Putamen (tissue), 1 donor: ENCODE data around the gene CADPS2.

Experiments used
- DNase-seq: peaks from one replicate; pipeline ENCODE4 v3.0.0-alpha.2; 2016; ENCODE audit warnings: low spot score

CADPS2 gene

DNA sequence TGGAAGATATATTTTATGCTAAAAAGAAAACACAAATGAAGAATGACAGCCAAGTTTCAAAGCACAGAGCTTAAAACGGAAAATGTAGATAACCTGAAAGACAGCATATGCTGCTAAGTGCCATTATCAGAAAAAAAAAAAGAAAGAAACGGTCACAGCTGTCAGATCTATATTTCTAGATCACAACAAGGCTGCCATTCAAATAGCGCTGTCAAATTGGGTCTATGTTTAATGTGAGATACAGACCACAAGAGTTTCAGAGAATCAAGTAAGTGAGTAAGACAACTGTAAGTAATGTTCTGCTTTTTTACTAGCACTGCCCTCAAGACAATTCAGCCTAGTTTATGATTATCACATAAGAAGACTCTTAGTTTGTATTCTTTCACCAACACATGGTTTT, 117.4 kb downstream of the CADPS2 start:
- no peak for DNase-seq

DNA sequence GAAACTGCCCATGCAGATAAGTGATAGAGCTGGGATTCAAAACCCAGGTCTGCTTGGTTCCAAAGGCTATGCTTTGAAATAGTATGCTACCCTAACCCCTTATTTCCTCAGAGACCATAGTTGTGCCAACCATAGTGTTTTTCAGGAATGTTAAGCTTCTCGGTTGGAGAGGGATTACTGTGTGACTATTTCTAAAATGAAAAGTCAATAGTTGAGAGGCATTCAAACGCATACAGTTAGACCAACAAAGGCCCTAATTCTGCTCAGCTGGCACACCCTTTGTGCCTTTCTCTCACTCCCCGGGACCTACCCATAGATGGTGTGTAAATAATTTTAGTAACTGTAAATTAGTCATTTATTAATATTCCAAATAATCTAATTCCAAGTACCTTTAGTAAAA, 118.9 kb downstream of the CADPS2 start:
- DNase-seq = no peak

DNA sequence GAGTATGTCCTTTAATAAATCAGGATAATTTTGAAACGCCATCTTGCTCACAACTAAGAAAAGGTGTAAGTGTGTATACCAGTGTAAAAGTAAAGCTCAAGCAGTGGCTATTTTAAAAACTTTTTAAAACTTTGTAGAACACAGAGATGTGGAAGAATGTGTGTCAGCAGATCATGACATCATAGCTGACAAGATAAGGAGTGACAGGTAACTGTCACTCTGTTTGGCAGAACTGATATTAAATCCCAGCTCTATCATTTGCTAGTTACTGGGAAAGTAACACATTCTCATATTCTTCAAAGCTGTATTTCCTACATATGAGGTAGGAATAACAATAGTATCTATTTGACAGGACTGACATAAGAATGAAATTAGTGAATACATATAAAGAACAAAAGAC, 119.7 kb downstream of the CADPS2 start:
- no peak for DNase-seq

DNA sequence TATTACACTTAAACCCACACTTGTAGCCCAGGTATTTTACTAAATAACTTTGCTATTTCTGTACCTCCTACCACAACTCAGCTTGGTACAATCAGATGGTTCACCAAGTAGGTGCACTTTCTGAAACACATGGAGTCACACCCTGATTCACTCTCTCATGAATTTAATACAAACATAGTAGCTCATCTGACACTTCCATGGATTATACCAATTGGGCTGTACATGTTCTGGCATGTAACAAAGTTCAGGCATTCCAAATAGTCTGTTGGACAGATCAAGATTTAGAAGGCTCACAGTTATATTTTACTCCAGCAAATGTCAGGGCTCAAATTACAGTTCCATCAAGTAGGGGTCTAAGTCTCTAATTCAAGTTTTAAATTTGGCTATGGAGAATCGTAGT, 121.4 kb downstream of the CADPS2 start:
- DNase-seq = no peak

DNA sequence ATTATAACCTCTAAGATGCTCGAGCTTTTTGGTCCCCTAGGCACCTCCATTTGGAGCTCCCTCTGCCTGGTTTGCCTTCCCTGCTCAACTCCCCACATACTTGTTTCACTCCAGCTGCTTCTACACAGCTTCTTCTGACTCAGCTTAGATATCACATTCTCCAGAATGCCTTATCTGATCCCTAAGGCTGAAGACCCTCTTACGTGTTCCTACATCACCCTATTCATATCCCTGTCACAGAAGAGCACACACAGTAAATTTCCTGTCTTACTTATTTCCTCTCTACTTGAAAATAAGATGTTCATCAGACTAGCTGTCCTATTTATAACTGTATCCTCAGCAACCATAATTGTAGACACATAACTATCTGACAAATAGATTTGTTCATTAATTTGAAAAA, 122.2 kb downstream of the CADPS2 start:
- DNase-seq = no peak

DNA sequence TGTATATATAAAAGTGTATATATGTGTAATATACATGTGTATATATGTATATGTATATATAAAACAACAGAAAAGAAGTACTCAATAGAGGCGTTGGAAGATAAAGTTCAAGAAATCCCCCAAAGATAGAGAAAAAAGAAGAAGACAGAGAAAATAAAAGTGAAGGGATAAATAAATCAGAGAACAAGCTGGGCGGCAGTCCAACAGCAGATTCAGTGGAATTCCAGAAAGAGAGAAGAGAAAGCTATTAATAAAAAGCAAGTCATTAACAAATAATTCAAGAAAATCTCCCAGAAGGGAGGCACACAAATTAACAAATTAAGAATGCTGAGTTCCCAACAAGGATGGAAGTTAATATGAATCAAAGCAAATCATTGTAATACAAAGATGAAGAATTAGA, 124.2 kb downstream of the CADPS2 start:
- DNase-seq = no peak

DNA sequence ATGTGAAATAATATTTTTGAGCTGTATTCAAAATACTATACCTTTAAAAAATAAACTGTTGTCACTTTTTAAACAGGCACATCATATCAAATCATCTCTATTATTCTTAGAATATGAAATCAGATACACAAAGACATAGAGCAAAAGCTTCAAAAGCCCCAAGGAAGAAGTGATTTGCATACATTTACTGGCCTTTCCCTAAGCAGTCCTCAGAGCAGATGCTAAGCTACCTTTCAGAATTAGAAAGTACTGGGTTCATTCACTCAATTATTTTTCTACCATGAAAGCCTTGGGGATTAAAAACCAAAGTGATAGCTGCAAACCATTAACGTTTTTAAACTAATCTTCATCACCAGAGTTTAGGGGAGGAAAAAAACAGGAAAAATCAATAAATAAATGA, 127.8 kb downstream of the CADPS2 start:
- DNase-seq = no peak

DNA sequence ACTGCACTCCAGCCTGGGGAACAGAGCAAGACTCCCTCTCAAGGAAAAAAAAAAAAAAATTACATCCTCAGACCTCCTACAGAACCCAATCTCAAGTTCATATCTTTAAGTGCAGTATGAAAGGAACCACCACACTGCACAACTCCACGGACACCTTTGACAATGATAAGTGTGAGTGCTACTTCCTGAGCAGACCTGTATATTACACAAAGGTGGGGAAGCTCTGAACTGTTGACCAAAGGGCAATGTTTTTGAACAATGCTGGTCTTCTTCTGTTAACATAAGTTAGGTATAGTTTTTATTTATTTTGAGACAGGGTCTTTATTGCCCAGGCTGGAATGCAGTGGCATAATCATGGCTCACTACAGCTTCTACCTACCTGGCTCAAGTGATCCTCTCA, 129.4 kb downstream of the CADPS2 start:
- no peak for DNase-seq

DNA sequence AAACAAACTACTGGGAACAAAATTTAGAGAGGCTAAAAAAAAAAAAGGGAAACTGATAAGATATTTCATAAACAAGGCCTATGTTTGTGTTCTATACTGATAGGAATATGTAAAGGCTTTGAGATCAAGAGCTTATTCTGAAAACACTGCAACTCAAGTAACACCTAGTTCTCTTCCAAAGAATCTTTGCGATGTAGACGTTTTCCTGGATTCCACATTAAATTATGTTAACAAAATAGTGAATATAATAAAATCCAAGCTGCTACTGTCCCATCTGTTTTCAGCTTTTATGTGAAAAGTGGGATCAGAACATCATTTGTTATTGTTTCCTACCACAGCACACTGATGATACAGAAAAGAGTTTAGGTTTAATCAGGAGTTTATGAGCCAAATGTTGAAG, 130.6 kb downstream of the CADPS2 start:
- no peak for DNase-seq

DNA sequence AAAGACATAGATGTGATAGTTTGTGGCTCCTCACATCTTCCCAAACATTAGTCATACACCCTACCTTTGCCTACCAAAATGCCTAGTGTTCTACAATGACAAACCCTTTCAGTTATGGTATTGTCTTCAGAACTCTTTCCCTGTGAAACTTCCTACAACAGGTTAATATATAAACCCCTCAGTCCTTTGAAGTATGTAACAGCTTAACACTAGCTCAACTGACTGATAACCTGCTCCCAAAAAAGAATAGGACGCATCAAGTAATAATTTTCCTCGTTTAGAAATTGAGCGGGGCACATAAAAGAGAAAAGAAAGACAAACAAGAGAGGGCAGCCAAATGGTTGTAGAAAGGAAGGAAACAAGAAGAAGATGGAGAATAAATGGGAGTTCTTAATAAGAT, 133.7 kb downstream of the CADPS2 start:
- no peak for DNase-seq

DNA sequence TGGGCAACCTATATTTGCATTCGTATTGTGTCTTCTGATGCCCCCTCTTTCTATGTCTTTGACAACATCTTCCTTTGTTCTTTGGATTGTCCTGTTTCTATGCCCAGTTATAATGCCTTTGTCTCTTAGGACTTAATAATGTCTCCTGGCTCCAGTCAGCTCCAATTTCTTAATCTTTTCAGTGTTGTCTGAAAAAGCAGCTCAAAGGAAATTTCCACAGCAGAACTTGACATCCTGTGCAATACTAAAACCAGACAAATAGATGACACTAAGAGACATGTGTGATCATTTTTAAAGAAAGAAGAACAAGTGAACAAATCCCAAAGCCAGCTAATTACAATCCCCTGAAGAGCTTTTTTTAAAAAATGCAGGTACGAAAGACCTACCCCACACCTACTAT, 135.9 kb downstream of the CADPS2 start:
- no peak for DNase-seq

DNA sequence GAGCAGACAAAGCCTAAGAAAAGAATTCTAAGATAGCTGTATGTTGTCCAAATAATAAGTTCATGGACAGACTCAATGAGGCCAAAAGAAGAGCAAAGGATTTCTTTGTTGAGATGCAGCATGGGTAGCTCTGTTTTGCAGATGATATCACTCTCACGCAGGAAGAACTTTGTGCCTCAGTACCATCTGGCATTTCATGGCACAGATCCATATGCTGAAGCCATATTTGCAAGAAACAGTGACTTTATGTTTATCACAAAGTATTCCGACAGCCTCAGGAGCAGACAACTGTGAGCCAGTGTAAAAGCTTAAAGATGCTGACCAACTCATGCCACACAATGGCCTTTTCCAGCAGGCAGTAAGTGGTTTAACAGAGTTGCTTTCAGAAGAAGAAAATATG, 138.1 kb downstream of the CADPS2 start:
- DNase-seq = no peak

DNA sequence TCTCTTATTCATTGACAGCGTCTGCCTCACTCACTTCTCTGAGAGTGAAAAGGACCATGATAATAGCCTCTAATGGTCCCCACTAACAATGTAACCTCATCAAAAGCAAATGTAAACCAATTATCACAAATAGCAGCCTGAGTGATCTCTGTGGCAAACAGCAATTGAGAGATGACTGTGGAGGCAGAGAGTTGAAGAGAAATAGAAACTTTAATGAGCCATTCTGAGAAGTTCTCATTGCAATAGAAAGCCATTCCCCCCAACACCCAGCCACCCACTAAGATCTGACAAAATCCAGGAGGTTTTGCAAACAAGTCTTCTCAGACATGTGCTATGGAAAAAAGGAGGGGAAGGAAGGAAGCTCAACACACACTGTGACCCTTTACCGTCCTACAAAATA, 139.3 kb downstream of the CADPS2 start:
- no peak for DNase-seq

DNA sequence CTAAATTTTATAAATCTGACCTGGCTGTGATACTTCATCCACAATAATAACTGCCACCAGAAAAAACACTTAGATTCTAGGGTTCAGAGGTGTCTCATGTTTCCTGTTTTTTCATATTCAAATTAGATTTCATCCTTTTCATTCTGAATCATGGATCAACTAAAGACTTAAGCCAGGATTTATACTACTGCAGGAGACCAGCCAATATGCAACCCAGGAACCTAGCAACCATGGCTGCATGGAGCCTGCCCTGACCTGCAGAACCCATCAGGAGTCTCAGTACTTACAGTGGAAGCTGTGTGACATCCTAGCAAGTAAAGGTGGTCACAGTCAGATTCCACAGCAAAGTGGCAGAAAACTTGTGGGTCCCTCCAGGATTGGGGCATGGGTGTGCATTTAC, 143.0 kb downstream of the CADPS2 start:
- no peak for DNase-seq

DNA sequence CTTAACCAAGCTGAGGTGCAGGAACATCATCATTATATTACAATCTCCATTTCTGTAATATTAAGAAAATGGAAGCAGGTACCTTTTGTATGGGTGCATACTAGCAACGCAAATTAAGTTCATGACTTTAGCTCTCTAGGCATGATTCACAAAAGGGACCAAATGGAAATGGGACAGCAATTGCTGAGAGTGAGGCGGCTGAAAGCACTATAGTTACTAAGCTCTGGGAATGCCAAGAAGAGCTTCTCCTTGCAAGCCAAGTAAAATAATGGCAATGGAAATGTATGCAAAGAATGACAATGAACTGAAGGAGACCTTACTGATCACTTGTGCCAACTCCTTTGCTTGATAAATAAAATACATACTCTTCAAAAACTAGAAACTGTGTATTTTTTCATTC, 147.3 kb downstream of the CADPS2 start:
- no peak for DNase-seq

DNA sequence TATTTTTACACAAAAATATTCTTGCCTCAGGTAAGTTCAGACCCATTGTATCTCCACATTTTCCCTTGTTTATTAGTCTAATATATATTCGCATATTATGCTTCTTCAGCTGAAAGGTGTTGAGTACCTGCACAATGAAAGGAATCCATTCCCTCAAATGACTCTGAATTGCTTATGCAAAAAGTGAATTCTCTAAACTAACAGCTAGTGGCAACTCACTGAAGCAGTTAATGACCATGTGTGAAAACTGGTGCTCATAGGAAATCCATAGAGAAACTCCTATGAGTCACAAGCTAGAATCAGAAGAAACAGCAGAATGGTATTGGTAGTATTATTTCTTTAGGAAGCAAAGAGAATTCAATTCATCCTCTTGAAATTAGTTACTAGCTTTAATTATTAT, 150.1 kb downstream of the CADPS2 start:
- no peak for DNase-seq

DNA sequence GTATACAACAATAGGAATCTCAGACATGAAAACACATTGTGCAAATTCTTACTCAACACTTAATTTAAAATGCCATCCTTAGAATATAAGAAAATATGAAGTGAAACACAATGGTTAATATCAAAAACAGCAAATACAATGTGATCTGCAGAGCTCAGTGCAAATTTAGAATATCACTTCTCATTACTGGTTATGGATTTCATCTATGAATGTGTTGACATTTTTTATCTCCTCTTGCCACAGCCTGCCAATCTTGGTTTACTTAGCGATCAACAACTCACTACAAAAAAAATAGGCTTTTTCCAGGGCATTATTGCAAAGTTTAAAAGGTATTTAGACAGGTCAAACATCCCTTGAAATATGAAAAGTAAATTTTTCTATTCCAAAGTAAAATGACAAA, 158.5 kb downstream of the CADPS2 start:
- no peak for DNase-seq

DNA sequence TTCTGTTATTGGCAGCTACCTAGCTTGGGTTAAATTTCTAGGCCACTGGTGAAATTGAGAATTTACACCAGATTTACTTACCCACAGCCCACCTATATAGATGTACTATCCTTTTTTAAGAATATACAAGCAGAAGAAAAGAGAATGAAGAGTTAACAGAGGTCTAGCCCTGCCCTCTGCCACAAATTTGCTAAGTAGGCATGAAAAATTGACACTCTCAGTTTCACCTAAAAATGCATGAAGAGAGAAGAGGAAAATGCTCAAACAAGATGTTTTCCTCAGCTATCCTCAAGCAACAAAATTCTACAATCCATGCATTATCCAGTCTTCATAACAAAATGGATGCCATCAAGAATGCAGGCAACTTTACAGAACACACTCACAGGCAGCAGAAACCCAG, 158.9 kb downstream of the CADPS2 start:
- DNase-seq = no peak

DNA sequence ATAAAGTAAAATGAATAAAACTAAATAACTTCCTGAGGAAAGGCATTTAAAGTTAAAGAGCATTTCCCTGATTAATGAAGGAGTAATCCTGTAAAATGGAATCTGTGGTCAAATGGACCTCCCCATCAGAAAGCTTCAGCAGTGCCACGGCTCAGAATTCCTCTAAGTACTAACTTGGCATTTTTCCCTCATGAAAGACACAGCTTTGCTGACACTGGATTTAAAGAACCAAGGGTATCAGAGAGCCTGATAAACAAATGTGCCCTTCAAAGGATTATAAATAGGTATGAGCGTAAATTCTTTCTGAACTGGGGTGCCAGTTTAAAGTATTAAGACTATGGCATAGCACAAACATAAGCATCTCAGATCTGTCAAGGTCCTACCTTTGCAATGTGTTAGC, 159.4 kb downstream of the CADPS2 start:
- DNase-seq = no peak

DNA sequence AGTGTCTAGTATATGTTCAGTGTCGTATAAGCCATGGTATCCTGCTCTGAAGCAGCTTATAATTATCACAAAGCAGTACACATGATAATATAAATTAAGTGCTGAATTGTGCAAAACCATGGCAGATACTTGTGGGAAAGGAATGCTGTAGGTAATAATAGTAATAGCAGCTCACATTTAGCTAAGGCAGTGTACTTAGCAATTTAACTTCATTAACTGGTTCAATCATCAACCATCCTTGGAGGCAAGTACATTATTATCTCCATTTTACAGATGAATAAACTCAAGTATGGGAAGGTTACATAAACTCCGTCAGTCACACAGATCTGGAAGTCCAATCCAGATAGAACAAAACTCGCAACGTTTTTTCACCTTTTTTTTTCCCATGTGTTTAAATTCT, 161.9 kb downstream of the CADPS2 start:
- no peak for DNase-seq

DNA sequence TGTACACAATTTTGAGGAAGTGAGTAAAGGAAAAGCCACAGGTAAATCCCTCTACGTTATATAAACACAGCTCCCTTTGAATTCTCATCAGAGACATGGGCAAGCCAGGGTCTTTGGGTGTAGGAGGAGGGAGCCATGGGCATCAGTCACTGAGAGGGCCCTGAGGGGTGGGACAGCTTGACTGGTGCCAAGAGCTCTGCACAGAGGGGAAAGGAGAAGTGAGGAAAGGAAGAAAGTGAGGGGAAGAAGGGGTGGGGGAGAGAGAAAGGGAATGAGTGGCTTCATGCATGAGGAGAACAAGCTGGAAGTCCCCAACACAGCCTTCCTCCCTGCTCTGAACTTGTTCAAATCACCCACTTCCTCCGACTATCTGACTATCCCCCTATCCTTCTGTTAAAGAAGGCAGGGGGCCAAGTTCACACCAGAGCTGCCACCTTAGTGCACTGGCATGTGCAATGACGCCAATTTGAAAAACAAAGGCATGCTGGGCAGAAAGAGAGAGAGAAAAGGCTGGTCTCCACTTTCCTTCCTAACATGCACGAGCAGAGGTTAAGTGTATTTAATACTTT, 167.2 kb downstream of the CADPS2 start:
- no peak for DNase-seq

DNA sequence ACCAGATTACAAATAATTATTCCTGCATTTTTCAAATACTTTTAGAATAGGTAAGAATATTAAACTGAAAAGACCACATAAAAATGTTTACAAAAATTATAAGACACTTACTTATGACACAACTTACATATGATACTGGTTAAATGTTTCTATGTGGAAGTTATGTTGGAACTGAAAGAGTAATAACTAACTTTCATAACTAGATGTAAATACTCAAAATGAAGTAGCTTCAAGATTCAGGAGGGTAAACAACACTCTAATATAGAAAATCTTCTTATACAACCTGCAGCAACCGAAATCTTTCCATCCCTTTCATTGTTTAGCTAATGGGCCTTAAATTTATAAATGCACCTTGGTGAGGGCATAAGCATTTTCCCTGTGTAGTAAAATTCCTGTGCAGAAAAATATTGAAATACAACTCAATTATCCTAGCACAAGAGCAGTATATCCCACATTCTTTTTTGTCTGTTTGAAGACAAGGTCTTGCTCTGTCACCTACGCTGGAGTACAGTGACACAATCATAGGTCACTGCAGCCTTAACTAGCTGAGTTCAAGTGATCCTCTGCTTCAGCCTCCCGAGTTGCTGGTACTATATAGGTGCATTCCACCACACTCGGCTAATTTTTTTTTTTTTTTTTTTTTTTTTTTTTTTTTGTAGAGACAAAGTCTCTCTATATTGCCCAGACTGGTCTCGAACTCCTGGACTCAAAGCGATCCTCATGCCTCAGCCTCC, 168.7 kb downstream of the CADPS2 start:
- DNase-seq = no peak

DNA sequence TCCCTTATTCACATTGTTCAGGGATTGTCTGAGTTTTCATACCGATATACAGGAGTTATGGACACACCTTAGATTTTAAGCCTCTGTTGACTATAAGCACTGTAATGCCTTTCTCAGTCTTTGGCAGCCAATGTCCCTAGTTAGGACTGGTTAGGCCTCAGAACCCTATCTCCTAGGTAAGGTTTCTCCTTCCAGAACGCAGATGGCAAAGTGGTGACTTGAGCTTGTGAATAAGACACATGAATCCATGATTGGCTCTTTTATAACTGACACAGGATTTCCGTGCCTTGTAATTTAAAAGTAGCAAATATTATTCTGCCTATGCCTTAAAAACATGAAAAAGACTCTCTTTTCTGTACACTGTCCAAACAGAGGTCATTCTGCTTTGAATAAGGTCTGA, 171.1 kb downstream of the CADPS2 start:
- DNase-seq = no peak

DNA sequence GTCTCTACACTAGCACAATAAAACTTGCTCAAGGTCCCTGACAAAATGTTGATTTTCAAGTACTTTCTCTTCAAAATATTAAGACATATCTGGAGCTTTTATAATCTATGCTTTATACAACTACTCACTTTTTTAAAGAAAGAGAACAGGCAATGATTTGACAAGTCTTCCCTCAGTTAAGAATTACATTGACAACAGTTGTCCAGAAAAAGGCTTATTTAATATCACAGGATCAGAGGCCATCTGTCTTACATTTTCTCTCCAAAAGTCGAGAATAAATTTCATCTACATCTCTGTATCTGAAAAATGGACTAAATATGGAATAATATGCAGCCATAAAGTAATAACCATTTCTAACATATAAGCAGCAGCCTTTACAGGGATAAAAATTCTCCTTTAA, 175.3 kb downstream of the CADPS2 start:
- no peak for DNase-seq
